Adrenal gland (tissue), 5 donors: Measurements from ENCODE around the gene FAM163B.

ENCODE experiments used
- POLR2A ChIP-seq, 2 donors: fragments of 450-650 bp; IDR thresholded peaks; one replicate each; pipeline ENCODE4 v1.6.1; 2017; ENCODE audit warnings: antibody characterized with exemption in 2 of 2, mild to moderate bottlenecking in 2 of 2, moderate library complexity in 1 of 2
- TF ChIP-seq, protein P1 (sequence below), 6 experiments: fragments of 450-650 bp in 4 of 6; fragments of 200-600 bp in 2 of 6; sonication (generic) in 1 of 6; IDR thresholded peaks; 1 replicate in 5 of 6; 2 replicates in 1 of 6; pipeline versions ENCODE4 v1.5.1 to v1.8.0; 2016 to 2021; ENCODE audit warnings: antibody characterized with exemption in 6 of 6, mild to moderate bottlenecking in 2 of 6, moderate library complexity in 1 of 6
- donor health status: DM: no; HTN: no; CAD: no.

DNA sequence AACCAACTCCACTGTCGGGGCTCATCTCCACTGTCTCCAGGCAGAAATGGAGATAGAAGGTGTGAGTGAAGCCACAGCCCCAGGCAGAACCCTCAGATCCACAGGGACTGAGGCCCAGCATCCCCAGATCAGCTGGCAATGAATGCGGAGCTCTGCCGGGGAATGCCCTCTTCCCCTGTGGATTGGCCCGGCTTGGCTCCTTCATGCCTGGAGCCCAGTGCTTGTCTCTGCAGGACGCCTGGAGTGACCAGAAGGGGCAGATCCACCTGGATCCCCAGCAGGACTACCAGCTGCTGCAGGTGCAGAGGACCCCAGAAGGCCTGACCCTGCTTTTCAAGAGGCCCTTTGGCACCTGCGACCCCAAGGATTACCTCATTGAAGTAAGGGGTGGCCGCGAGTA lies 30.4 kb upstream of the FAM163B start:
- TF ChIP-seq POLR2A (IDR thresholded peaks at IDR 0.05), result no peak
- TF ChIP-seq, protein P1, sequence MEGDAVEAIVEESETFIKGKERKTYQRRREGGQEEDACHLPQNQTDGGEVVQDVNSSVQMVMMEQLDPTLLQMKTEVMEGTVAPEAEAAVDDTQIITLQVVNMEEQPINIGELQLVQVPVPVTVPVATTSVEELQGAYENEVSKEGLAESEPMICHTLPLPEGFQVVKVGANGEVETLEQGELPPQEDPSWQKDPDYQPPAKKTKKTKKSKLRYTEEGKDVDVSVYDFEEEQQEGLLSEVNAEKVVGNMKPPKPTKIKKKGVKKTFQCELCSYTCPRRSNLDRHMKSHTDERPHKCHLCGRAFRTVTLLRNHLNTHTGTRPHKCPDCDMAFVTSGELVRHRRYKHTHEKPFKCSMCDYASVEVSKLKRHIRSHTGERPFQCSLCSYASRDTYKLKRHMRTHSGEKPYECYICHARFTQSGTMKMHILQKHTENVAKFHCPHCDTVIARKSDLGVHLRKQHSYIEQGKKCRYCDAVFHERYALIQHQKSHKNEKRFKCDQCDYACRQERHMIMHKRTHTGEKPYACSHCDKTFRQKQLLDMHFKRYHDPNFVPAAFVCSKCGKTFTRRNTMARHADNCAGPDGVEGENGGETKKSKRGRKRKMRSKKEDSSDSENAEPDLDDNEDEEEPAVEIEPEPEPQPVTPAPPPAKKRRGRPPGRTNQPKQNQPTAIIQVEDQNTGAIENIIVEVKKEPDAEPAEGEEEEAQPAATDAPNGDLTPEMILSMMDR (IDR thresholded peaks at IDR 0.05), result no peak
